ENCODE data around the gene FZD10. TPM values are rescaled to one million over a fixed set of nuclear protein-coding genes. Genes with fewer than 3 reads are reported as not detected.

Gene FZD10
- total and polyA plus RNA-seq, 2 experiments from 2014 or later: 0.11 to 0.45 TPM

GRCh38 chr12:130212384-130212989 is 50.2 kb downstream of the FZD10 start (continued):
- TF ChIP-seq ZNF114 (CRISPR knock-in tag; IDR thresholded peaks at IDR 0.05) (no peak), CREB1 (CRISPR knock-in tag; IDR thresholded peaks at IDR 0.05; ENCODE audit: low read depth) (no peak), ETS1 (IDR thresholded peaks at IDR 0.05) (no peak), ZNF462 (CRISPR knock-in tag; IDR thresholded peaks at IDR 0.05) (no peak), STAT1 (IDR thresholded peaks at IDR 0.05; ENCODE audit: unreplicated experiment) (no peak)

GRCh38 chr12:130213249-130213648 is 51.0 kb downstream of the FZD10 start:
- Histone ChIP-seq H3K79me2 (replicated peaks; ENCODE audit: insufficient read depth) (no peaks in the 10 kb centered on the region), H3K36me3 (ENCODE audit: insufficient read depth) (no peaks in the 10 kb centered on the region), H3K9me2 (ENCODE audit: insufficient read depth) (no peaks in the 10 kb centered on the region), H3K4me1 (ENCODE audit: insufficient read depth) (no peaks in the 10 kb centered on the region), H3F3A (replicated peaks; ENCODE audit: low read depth) (no peaks in the 10 kb centered on the region), H2AFZ (no peak overlapping the region), H3K27ac (ENCODE audit: low read depth) (no peak overlapping the region), H4K20me1 (replicated peaks; ENCODE audit: insufficient read depth) (no peaks in the 10 kb centered on the region), H3K27me3 (ENCODE audit: insufficient read depth) (peaks cover 19% of the 10 kb centered on the region; the same call in 1 of the 2 replicates), H3K4me2 (no peak overlapping the region), H3K4me3 (no peak overlapping the region)
- DNase-seq (ENCODE audit: low spot score) (no peak), ATAC-seq (no peak)
- Mint-ChIP-seq H3K27me3 (ENCODE audit: insufficient read depth, low read depth, poor library complexity) (peaks cover 5% of the 10 kb centered on the region), H3K9me3 (peaks cover 14% of the 10 kb centered on the region; the same call in 2 of the 3 replicates), H3K4me1 (no peaks in the 10 kb centered on the region), H3K36me3 (ENCODE audit: low read depth) (peaks cover 49% of the 10 kb centered on the region), H3K4me3 (no peak overlapping the region), H3K27ac (no peak overlapping the region)
- TF ChIP-seq ZNF331 (CRISPR knock-in tag; IDR thresholded peaks at IDR 0.05; ENCODE audit: low read depth) (no peak), EZH2 (IDR thresholded peaks at IDR 0.05; ENCODE audit: low read depth, unreplicated experiment) (no peak), ZNF114 (CRISPR knock-in tag; IDR thresholded peaks at IDR 0.05) (no peak), CREB1 (CRISPR knock-in tag; IDR thresholded peaks at IDR 0.05; ENCODE audit: low read depth) (no peak), ZNF462 (CRISPR knock-in tag; IDR thresholded peaks at IDR 0.05) (no peak), POLR2AphosphoS5 (IDR thresholded peaks at IDR 0.05; ENCODE audit: low read depth) (no peak), STAT1 (IDR thresholded peaks at IDR 0.05; ENCODE audit: unreplicated experiment) (no peak)

All from GM23338 (cell line).